Ishikawa (cell line): ENCODE measurements around the gene ZSWIM4.

Experiments used
- CEBPB ChIP-seq: IDR thresholded peaks from 2 replicates; pipeline ENCODE4 v1.6.1; 2012
- CREB1 ChIP-seq: IDR thresholded peaks from 2 replicates; pipeline ENCODE4 v1.6.1; 2012; ENCODE audit warnings: low read depth
- EGR1 ChIP-seq: IDR thresholded peaks from 2 replicates; pipeline ENCODE4 v1.6.1; 2012
- EP300 ChIP-seq: IDR thresholded peaks from 2 replicates; pipeline ENCODE4 v1.6.1; 2012; ENCODE audit warnings: borderline replicate concordance
- FOXM1 ChIP-seq: IDR thresholded peaks from 2 replicates; pipeline ENCODE4 v1.6.1; 2012; ENCODE audit warnings: low read depth, borderline replicate concordance
- NFIC ChIP-seq: IDR thresholded peaks from 2 replicates; pipeline ENCODE4 v1.6.1; 2012
- RAD21 ChIP-seq: IDR thresholded peaks from 2 replicates; pipeline ENCODE4 v1.6.1; 2012; ENCODE audit warnings: low read depth
- TAF1 ChIP-seq: IDR thresholded peaks from 2 replicates; pipeline ENCODE4 v1.6.1; 2012; ENCODE audit warnings: low read depth, mild to moderate bottlenecking
- TCF12 ChIP-seq: IDR thresholded peaks from 2 replicates; pipeline ENCODE4 v1.6.1; 2012; ENCODE audit warnings: low read depth
- TEAD4 ChIP-seq: IDR thresholded peaks from 2 replicates; pipeline ENCODE4 v1.6.1; 2012
- YY1 ChIP-seq: IDR thresholded peaks from 2 replicates; pipeline ENCODE4 v1.6.1; 2012; ENCODE audit warnings: low read depth
- ZBTB7A ChIP-seq: IDR thresholded peaks from 2 replicates; pipeline ENCODE4 v1.6.1; 2012; ENCODE audit warnings: low read depth
- TF ChIP-seq, protein P1 (sequence below): IDR thresholded peaks from 2 replicates; pipeline ENCODE4 v1.6.1; 2012
- TF ChIP-seq, protein P2 (sequence below): IDR thresholded peaks from 2 replicates; pipeline ENCODE4 v1.6.1; 2012; ENCODE audit warnings: low read depth, mild to moderate bottlenecking
- TF ChIP-seq, protein P3 (sequence below): IDR thresholded peaks from 2 replicates; pipeline ENCODE4 v1.6.1; 2012

ZSWIM4 gene

DNA sequence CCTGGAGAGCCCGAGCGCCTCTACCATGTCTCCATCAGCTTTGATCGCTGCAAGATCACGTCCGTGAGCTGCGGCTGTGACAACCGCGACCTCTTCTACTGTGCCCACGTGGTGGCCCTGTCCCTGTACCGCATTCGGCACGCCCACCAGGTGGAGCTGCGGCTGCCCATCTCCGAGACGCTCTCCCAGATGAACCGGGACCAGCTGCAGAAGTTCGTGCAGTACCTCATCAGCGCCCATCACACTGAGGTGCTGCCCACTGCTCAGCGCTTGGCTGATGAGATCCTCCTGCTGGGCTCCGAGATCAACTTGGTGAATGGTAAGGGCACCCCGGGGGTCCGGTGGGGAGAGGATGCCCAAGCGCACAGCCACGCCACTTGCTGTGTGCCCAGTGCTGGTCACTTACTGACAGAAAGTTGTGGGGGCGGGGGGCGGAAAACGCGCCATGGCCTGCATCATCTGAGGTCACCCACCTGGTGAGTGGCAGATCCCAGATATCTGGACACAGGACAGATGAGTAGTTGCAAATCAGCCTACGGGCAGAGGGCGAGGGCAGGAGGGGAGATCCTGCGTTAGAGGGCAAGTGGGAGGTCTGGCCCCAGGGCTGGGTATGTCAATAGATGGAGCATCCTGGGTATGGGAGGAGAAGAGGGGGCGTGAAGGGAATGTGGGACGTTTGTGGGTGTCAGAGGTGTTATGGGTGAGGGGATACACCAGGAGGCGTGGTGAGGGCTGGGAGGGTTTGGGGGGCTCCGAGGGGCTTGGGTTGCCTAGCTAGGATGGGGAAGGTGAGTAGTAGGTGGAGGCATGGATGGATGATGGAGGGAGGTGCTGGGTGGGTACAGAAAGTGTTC lies 9.8 kb downstream of the ZSWIM4 start:
- TF ChIP-seq TEAD4 = no peak
- TF ChIP-seq EP300 = no peak
- TF ChIP-seq FOXM1 = no peak
- peak; percentile 23; the same call in 1 of the 2 replicates for TF ChIP-seq RAD21

DNA sequence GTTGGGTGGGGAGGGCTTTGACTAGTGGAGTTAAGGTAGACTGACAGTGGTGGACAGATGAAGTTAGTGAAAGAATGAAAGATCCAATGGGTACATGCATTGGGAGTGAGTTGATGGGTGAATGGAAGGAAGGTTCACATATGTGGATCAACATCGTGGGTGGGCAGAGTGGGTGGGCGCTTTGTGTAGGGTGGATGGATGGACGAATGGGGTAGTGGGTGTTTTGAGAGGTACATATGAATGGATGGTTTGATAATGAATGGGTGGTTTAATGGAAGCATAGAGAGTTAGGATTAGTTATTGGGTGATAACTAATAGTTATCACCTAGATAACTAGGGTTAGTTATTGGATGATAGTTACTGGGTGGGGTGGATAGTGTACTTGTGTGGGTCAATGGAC lies 11.5 kb downstream of the ZSWIM4 start:
- TF ChIP-seq EP300 = no peak

DNA sequence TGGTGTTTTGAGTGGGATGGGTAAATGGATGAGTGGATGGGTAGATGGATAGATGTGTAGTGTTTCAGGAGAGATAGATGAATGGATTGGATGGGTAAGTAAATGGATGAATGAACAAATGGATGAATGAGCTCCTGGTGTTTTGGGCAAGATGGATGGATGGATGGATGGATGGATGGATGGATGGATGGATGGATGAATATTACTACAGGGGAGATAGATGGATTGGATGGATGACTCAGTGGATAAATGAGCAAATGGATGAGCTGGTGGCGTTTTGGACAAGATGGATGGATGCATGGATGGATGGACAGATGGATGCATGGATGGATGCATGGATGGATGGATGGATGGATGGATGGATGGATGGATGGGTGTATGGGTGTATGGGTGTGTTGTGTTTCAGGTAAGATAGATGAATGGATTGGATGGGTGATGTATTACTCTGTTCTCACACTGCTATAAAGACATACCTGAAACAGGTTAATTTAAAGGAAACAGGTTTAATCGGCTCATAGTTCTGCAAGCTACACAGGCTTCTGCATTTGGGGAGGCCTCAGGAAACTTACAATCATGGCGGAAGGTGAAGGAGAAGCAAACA lies 12.3 kb downstream of the ZSWIM4 start:
- no peak for TF ChIP-seq TAF1
- TF ChIP-seq, protein P1, sequence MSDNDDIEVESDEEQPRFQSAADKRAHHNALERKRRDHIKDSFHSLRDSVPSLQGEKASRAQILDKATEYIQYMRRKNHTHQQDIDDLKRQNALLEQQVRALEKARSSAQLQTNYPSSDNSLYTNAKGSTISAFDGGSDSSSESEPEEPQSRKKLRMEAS = no peak

DNA sequence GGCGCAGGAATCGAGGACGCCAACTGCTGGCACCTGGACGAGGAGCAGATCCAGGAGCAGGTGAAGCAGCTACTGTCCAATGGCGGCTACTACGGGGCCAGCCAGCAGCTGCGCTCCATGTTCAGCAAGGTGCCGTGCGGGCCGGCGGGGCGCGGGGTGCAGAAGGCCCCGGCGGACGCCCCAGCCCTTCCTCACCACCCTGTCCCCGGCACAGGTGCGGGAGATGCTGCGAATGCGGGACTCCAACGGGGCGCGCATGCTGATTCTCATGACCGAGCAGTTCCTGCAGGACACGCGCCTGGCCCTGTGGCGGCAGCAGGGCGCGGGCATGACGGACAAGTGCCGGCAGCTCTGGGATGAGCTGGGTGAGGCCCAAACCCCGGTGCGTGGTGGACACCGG lies 13.6 kb downstream of the ZSWIM4 start:
- TF ChIP-seq TCF12 = no peak
- TF ChIP-seq, protein P1 = no peak
- TF ChIP-seq, protein P2, sequence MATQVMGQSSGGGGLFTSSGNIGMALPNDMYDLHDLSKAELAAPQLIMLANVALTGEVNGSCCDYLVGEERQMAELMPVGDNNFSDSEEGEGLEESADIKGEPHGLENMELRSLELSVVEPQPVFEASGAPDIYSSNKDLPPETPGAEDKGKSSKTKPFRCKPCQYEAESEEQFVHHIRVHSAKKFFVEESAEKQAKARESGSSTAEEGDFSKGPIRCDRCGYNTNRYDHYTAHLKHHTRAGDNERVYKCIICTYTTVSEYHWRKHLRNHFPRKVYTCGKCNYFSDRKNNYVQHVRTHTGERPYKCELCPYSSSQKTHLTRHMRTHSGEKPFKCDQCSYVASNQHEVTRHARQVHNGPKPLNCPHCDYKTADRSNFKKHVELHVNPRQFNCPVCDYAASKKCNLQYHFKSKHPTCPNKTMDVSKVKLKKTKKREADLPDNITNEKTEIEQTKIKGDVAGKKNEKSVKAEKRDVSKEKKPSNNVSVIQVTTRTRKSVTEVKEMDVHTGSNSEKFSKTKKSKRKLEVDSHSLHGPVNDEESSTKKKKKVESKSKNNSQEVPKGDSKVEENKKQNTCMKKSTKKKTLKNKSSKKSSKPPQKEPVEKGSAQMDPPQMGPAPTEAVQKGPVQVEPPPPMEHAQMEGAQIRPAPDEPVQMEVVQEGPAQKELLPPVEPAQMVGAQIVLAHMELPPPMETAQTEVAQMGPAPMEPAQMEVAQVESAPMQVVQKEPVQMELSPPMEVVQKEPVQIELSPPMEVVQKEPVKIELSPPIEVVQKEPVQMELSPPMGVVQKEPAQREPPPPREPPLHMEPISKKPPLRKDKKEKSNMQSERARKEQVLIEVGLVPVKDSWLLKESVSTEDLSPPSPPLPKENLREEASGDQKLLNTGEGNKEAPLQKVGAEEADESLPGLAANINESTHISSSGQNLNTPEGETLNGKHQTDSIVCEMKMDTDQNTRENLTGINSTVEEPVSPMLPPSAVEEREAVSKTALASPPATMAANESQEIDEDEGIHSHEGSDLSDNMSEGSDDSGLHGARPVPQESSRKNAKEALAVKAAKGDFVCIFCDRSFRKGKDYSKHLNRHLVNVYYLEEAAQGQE = no peak
- no peak for TF ChIP-seq CREB1
- no peak for TF ChIP-seq CEBPB
- no peak for TF ChIP-seq EGR1
- TF ChIP-seq FOXM1 = no peak
- TF ChIP-seq EP300 = no peak

DNA sequence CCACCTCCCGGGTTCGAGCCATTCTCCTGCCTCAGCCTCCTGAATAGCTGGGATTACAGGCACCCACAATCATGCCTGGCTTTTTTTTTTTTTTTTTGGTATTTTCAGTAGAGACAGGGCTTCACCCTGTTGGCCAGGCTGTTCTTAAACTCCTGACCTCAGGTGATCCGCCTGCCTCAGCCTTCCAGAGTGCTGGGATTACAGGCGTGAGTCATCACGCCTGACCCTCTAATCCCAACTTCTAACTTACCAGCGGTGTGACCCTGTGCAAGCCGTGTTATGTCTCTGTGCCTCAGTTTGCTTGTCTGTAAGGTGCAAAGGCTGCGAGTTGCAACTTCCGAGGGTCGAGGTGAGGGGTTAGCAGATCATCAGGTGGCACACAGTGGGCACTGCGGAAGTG lies 17.3 kb downstream of the ZSWIM4 start:
- no peak for TF ChIP-seq RAD21
- TF ChIP-seq, protein P3, sequence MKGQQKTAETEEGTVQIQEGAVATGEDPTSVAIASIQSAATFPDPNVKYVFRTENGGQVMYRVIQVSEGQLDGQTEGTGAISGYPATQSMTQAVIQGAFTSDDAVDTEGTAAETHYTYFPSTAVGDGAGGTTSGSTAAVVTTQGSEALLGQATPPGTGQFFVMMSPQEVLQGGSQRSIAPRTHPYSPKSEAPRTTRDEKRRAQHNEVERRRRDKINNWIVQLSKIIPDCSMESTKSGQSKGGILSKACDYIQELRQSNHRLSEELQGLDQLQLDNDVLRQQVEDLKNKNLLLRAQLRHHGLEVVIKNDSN = no peak
- TF ChIP-seq, protein P1 = no peak
- TF ChIP-seq TCF12 = no peak
- no peak for TF ChIP-seq TEAD4
- no peak for TF ChIP-seq CEBPB
- TF ChIP-seq EGR1 = no peak
- no peak for TF ChIP-seq YY1
- TF ChIP-seq ZBTB7A = no peak
- no peak for TF ChIP-seq NFIC
- TF ChIP-seq FOXM1 = no peak

DNA sequence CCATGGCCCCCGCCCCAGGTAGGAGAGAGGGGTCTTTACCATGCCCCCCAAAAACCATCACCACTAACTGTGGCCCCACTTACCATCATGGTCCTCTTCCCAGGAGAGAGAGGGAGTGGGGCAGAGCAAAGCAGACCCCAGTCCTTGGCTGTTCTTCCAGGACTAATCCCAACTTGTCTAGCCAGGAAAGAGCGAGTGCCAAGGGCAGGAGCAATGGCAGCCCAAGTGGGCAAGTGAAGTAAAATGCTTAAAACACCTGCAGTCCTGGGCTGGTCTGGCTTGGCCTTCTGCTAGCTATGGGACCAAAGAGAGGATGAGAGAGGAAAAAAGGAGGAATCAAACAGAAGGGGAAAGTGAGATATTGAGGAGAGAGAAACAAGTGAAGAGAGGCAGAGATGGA lies 17.9 kb downstream of the ZSWIM4 start:
- TF ChIP-seq TAF1 (no peak), CREB1 (no peak), ZBTB7A (no peak), TCF12 (no peak), EGR1 (no peak), YY1 (no peak), NFIC (no peak), TEAD4 (no peak), FOXM1 (no peak), EP300 (no peak), CEBPB (no peak), RAD21 (no peak)
- TF ChIP-seq, protein P2 = no peak
- TF ChIP-seq, protein P1 = no peak
- TF ChIP-seq, protein P3 = no peak
